Esophagus mucosa (tissue), 1 donor: ENCODE measurements around the gene RAD51B. TPM values are rescaled to one million over a fixed set of nuclear protein-coding genes. Genes with fewer than 3 reads are reported as not detected.
"Not testable (repeated sequence)": the region's sequence is repeated elsewhere in the genome, so short reads cannot be mapped to it uniquely, and the experiment has no call there.

Experiments used
- ATAC-seq: fragments of 200-7000 bp; cut with Tn5 transposase; one replicate; pipeline ENCODE4 v1.9.1; 2020
- total RNA-seq: library from RNA; stranded (reverse); gene quantifications from one replicate; pipeline ENCODE4 v1.2.4, GENCODE V29; 2023
- donor health status: DM: yes; HTN: yes; CAD: no.

The RAD51B gene
- total RNA-seq, 1 donor from 2014 or later, result 12.2 TPM

DNA sequence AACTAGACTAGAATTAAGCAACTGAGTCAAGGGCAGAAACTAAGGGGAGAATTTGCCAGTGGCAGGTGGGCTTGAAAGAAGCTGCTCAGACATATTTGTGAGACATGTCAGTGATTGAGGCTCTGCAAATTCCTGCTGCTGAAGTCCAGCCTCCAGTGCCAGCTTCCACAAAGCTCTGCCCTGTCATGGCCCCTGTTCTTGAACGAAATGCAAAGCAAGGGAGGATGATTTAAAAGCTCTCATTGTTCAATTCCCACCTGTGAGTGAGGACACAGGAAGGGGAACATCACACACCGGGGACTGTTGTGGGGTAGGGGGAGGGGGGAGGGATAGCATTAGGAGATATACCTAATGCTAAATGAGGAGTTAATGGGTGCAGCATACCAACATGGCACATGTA lies 439.4 kb downstream of the RAD51B start:
- ATAC-seq, result not testable (repeated sequence)

DNA sequence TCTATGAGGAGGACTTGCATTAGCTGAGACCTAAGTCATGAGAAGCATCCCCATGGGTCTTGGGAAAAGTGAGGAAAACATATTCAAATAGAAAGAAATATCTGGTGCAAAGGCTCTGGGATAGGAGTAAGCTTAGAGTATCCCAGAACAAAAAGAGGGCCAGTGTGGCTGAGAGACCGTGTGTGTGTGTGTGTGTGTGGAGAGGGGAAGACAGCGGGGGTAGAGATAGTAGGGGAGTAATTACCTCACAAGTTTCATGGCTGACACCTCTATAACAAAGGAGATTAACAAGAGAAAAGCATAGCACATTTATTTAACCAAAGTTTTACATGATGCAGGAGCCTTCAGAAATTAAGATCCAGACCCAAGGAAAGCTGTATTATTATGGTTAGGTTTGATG lies 440.5 kb downstream of the RAD51B start:
- ATAC-seq, result no peak

DNA sequence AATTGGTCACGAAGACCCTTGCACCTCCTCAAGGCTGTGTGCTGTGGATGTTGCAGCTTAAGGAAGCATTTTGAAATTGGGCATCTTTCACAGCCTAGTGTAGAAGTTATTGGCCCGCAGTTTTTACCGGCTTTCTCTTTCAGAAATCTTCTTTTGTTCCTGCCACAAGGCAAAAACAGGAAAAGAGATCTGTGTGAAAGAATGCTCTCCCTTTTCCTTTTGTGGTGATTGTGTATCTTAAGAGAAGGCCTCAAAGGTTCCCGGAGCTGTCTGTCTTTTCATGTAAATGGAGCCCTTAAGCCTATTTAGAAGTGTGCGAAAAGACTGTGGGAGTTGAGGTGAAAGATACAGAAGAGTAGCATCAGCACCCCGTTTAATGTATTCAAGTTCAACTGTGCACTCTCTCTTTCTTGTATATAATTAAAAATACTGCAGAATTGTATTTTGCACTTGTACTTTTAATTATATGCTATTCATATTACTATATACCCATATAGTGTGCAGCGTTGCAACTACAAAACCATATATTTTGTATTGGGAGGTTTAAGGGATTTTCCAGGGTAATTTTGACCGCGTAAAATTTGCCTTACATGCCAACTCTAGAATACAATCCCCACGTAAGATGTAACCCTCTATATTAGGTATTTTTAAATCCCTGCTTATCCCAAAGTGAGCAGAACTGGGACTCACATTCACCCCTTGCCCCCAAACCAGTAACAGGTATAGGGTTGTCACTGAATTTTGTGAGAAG lies 441.7 kb downstream of the RAD51B start:
- no peak for ATAC-seq

DNA sequence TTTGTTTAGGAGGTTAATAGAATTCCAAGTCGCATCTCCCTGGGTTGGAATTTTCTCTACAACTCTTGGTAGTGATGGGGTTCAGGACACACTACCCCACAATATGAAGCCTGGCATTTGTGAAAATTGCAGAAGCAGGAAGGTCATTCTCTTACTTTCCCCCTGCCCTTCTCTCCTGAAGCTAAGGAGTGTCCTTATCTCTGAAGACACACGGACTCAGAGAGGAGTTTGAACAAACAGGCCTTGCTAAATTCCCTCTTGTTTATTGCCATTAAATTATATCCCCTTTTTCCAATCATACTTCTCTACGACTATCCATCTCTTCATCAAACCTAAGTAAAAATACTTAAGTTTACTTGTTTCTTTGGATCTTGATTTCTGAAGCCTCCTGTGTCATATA lies 443.0 kb downstream of the RAD51B start:
- no peak for ATAC-seq

DNA sequence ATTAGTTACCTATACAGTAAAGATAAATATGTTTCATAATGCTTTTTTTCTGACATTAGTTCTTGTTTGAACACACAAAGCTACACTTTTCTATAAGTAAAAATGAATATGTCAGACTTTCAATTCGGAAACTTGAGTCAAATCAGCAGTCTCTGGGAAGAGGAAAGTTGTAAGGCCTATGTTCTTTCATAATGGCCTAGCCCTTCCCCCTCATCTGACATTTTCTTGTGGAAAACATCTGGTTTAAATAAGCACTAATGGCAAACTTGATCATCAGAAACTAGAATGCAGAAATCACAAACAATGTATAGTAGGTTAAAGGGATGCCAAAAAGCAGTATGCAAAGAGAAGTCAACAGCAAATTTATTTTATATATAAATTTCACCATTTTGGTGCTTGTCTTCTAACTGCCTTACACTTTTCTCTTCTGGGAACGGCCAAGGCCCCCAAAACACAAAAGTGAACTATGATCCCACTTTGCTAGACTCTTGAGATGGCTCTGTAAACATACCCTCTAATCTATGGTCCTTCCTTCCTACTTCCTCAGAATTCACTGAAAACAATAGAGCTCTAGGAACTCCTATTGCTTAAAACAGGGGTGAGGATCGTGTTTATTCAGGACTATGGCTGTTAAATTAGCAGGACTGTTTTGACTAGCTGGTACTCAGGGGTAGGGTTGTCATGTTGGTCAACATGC lies 444.1 kb downstream of the RAD51B start:
- no peak for ATAC-seq

DNA sequence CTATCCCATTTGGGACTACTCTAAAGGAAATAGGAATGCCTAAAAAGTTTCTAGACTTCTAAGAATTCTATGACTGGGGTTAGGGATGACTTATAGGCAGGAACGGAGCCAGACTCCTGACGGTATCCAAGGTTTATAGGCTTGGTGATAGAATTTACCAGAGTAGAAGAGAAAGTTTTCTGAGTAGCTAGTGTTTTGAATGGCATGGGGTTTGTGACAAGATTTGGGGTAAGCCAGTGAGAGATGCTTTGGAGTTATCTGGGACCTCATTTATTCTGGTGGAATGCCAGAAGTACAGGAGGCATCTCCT lies 444.6 kb downstream of the RAD51B start:
- no peak for ATAC-seq

DNA sequence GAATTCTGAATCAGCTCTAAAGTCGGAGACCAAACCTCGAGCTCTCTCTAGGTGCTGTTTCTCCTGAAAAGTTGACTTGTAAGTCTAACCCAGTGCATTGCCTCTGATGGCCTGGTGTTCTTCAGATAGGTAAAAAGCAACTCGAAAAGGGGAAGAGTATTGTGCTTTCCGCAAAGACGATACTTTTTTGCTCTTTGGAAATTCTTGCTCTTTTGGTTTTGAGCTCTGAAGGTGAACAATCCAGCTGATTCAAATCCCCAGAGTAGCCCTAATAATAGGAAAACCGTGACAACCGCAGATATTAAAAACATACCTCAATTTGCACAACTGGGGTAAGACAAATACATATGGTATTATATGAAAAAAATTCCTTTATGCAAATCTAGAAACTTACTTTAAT lies 447.4 kb downstream of the RAD51B start:
- no peak for ATAC-seq

DNA sequence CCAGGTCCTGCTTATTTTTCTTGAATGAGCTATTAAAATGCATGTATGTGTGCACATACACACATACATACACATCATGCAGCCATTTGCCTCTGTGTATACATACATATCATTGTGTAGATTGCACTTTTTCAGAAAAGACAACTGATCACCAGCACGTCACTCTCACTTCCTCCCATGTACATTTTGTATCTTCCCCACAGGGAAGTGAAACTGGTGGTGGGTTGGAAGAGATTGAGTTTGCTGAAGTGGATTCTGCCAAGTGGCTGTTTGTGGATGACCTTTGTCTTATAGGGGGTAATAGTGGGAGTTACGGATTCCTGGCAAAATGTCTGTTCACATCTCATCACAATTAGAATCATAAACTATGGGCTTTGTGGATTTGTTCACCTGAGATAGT lies 448.6 kb downstream of the RAD51B start:
- ATAC-seq, result peak; percentile 47

DNA sequence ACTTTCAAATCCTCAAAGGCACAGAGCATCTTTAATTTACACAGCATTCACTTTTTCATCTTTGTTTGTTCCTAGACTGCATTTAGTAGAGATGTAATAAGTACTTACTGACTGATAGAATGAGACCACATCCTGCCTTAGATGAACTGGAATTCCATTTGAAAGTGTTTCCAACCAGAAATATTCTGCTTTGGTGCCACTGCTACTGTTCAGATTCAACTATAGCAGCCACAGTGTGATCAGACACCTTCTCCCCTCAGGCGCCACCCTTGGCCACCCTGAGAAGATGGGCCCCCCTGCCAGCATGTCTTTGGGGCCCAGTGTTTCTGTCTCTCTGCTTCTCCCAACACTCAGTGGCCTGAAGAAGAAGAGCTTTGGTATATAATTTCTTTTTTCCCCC lies 449.1 kb downstream of the RAD51B start:
- no peak for ATAC-seq

DNA sequence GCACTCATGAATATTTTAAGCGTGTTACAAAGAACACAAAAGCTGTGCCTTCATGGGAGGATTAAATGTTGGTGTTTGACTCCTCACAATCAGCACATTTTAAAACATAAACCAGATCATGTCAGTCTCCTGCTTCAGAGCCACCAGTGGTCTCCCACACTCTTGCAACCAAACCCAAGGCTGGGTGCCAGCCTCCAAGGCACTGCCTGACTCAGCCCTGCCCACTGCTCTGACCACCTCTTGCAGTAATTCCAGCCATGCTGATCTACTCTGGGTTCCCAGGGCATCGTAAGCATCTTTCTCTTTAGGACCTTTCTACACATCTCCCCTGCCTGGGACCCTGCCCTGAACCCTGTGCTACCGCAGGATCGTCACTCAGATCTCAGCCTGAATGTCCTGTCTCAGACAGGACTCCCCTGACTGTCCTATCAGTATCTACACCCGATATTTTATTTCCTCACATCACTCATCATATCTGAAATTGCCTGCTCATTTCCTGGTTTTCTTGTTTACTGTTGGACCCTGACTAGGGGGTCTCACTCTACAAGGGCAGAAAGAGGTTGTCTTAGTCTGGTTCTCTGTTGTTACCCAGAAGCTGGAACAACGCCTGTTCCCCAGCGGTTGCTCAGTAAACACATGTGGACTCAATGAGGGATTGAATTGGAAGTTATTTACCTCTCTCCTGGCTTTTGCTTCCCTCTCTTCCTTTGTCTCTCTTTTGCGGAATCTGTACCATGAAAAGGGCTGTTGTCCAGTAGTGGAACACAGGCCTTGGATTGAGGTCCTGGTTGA lies 449.8 kb downstream of the RAD51B start:
- ATAC-seq, result no peak

DNA sequence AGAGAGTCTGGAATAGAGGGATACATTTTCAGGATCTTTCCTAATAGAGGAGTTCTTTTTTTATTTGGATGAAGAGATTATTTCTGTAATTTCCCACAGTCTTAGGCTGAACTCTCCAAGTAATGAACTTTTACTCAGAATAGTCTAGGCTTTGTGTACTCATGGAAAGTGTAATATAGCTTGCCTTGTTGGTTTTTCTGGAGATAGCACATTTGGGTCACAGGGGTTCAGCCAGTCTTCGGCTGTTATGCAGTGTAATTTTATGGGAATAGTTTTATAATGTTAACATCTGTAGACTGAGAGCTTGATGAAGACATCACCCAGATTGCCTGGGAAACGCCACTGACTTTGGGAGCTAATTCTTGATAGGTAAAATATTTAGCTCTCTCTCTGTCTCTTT lies 450.8 kb downstream of the RAD51B start:
- no peak for ATAC-seq

DNA sequence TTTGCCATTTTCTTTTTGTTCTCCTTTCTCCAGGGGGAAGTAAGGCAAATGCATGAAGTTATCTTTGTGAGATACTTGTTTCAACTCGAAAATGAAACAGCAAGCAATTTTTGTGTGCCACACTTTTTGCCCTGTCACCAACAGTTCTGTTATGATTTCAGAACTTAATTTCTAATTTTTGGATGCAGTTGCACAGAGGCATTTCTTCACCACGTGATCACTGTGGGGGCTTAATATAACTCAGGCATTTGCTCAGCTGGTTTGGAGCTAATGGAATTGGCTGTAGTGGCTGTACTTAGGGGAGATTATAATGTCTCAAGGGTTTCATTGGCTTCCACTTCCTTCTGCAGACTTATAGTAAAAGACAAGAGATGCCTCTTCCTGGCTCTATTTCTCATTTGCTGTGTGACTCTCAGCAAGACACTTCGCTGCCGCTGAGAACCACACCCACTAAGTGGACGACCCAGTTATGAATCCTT lies 452.4 kb downstream of the RAD51B start:
- ATAC-seq, result no peak

DNA sequence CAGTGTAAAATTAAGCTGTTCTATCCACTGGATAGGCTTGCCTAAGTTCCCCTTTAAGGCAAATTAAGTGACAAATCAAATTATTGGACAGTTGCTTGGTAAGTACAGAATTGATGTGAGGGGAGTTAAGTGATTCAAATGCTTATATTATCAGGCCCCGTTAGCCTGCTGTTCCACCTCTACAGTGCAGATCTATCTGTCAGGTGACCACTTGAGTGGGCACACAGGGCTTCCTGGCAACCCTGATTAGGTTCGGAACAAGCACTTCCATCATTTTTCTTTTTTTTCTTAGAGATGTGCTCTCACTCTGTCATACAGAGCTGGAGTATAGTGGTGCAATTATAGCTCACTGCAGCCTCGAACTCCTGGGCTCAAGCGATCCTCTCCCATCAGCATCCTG lies 453.8 kb downstream of the RAD51B start:
- ATAC-seq, result no peak

DNA sequence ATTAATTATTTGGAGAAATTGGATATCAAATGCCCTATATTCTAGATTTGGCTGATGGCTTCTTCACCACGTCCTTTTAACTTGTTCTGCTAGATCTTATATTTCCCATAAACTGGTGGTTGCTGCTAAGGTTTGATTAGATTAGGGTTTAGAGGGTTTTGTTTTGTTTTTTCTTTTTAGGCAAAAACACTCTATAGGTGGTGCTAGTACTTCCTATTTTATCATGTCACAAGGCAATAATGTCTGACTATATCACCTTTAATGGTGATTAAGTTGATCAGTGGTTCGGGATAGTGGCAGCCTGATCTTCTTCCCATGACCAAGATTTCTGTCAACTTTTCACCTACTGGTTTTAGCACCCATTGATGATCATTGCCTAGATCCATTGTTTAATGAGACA lies 455.1 kb downstream of the RAD51B start:
- ATAC-seq, result no peak

DNA sequence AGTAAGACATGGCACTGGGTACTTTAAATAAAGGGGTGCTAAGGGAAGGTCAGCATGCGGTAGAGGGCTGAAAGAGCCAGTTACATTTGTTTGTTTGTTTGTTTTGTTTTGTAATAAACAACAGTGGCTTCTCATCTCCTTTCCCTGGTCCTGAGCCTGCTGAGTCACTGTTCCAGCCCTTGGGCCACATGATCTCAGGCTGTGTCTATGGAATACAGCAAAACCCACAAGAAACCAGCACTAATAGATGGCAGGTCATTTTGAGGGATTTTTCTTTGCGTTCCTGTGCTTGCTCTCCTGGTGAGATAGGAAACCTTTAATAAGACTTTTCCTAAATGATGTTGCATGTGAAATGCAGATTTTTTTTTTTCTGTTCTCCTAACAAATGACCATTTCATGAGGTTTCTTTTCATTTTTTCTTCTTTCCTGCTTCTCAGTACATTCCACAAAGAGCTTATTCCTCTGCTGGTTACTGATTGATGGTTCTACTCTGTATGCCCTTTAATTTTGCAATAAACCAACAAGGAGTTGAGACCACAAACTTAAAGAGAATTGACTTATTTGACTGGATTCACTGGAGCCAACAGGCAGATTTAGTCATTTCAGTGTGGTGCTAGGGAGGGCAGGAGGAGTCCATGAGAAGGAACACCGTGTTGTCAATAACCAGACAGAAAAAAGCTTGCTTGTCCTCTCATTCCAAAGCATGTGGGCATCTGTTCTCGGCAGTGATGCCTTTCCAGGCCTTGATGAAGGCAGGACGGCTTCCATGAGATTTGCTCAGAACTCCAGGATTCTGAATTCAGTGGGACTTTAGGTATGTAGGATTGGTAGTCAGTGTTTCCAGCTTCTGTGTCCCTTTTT lies 459.2 kb downstream of the RAD51B start:
- no peak for ATAC-seq

DNA sequence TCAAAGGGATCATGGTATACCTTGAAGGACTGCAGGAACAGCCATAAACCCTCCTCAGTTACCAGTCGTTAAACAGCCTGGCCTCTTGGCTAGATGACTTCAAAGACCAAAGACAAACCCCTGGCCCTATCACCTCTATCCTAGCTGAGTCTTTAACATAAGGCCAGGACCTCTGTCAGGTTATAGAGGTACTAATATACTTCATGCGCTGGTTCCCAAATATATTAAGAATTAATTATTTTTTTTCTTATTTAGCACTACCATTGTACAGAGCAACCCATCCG lies 459.8 kb downstream of the RAD51B start:
- no peak for ATAC-seq

DNA sequence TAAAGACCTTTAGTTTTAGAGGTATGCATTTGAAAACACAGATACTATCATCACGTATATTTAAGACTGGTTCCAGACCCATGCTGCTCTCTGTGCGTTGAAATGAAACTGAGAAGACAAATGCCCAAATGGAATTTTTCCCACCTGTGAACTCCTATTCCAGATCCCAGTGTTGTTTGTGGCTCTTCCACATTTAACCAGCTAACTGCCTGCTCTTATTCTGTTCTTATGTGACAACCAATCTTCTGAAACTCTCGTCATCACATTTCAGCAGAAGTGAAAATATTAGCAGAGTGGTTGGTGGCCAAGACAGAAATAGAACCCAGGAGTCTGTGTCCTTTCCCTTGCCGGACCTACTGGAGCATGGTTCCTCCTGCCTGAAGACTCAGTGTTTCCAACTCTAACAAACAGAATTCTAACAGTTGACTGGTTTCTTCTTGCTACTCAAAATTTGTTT lies 460.2 kb downstream of the RAD51B start:
- no peak for ATAC-seq

DNA sequence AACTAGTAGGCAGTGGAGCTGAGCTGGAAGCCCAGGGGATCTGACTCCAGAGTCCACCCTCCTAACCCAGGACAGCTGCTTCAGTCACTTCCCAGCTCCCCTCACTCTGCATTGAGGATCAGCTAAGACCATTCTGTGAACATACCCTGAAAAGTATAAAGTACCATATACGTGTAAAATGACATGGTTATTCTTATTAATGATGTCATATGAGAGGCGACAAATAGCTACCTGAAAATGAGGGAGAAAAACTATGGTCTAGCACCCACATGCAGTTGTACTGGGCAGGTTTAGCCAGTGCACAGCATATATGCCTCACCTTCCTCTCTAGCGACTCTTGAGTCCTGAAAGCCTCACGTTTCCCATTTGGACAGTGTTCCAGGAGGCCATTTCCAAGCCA lies 461.9 kb downstream of the RAD51B start:
- no peak for ATAC-seq

DNA sequence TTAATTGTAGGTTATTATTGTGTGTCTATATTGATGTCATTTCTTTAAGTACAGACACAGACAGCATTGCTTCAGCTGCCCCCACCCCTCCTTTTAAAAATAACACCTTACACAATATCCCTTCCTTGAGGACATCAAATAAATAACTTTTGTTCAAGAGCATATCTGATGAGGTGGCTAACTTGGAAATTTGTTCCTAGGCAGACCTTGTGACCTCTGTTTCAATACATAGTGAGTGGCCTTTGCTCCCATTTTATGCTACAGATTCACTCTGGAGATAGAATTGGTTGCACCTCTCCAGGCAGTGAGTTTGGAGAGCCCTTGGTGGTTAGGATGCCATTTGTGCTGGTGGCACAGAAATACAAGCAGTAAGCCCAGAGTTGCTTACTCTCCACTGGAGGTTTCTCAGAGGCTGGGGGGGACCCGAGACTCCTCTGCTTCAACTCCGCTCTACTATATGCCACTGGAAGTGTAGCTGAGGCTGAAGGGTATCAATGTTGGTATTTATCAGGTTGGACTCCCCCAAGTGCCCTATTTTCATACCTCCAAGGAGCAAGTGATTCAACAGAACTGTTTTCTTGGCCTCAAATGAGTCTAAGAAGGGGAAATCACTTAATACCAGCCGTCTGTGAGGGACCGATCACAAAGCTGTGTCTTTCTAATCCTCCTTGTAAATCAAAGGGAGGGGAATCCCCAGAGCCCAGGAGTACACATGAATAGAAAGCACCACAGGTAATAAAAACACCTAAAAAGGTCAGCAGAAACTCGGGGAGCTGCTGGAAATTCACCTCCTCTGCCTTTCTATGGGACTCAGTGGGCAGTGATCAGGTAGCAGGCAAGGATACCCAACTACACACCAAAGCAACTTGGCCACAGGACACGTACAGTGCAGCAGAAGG lies 463.1 kb downstream of the RAD51B start:
- no peak for ATAC-seq

DNA sequence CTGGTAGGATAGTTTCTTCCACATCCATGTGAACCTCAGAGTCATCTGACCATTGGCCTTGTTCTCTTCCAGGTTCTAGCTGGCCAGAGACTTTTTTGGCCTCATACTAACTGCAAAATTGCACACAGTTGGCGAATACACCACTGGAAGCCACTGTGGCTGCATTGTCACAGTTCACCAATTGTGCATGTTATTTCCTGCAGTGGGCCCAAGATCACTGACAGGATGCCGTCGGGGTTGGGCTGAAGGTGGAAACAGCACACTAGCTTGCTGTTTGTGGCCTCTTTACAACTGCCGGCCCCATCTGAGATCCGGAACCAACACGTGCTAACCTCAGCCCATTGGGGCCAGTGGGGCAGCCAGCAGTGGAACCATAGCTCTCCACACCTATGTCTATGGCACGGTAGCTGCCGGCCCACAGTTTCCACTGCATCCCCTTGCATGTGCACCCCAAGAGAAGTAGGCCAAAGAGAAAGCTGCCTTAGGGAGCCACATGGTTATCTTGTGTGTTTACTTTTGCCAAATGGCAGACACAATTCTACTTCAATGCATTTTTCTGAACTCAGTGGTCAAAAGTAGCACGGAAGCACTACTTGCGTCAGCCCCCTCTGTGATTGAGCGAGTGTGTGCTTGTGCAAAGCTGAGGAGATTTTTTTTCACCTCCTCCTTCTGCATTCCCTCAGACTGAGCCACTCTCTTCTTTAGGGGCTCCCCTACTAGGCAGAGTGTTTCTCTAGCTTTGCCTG lies 464.0 kb downstream of the RAD51B start:
- peak; percentile 64 for ATAC-seq

DNA sequence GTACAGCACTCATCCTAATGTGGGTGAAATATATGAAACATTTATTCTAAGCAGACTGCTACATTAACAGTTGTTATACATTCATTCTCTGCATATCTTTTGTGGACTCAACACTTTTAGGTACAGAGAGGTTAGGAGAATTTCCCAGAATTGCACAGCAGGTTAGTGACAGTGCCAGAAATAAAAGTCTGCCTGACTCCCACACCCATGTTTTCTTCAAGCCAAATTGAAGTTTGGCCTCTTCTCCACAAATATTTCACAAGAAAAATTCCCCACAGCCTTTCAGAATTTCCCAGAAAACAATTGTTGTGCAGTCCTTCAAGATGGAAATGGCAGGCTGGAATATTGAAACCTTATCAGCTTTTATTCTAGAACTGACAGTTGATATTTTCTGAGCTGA lies 464.8 kb downstream of the RAD51B start:
- no peak for ATAC-seq
